ENCODE results near the gene THADA.

THADA gene

DNA sequence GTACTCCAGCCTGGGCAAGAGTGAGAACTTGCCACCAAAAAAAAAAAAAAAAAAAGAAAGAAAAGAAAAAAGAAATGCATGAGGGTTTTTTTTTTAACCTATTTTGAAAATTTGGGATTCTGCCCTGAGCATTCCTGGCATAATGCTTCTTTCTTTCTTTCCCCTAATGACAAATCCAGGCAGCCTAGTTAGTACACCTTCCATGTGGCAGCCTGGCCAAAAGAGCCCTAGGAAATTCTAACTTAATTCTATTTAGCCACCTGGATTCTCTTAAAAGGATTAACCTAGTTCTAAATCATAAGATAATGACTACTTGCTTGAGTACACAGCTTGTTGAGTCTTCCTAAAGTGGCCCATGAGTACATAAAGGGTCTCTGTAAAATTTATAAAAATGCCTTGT, 160.1 kb downstream of the THADA start:
- no peak for DNase-seq

- no peak for DNase-seq
Measured at GRCh38 chr2:43430489-43430888, 165.3 kb downstream of the THADA start.

- no peak for DNase-seq
Measured at GRCh38 chr2:43429369-43429768, 166.5 kb downstream of the THADA start.

GRCh38 chr2:43427032-43427424, 168.8 kb downstream of the THADA start:
- no peak for DNase-seq

DNA sequence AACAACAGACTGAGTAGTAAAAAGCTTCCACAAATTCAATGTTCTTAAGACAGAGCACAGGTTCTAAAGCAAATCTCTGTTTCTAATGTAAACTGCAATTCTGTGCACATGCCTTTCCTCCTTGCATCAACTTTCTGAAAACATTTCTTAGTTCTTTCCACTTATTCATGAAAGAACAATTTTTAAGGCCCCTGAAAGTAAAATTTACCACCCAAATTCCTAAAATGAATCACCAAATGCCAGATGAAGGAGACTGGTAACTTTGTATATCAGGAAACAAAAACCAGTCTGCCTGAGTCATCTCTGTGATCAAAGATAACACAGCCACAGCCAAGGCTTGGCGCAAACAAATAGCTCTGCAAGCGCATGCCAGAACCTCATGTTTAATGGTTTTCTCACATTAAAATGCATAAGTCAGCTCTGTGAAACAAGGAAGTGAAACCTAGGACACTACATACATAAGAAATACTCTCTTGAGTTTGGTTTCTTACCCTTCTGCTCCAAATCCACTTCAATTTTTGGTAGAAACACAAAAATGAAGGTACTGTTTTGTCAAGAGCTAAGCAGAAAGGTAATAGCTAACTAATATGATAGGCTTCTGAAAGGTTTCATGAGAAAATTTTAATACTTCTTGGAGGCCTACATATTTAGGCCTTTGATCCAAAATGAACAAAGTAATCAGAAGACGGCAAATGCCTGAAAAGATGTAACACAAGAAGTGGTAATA, 169.4 kb downstream of the THADA start:
- peak; percentile 33 for DNase-seq

- no peak for DNase-seq
Measured at GRCh38 chr2:43425659-43426058, 170.2 kb downstream of the THADA start.

GRCh38 chr2:43424262-43425207, 171.3 kb downstream of the THADA start:
- DNase-seq: no peak

DNA sequence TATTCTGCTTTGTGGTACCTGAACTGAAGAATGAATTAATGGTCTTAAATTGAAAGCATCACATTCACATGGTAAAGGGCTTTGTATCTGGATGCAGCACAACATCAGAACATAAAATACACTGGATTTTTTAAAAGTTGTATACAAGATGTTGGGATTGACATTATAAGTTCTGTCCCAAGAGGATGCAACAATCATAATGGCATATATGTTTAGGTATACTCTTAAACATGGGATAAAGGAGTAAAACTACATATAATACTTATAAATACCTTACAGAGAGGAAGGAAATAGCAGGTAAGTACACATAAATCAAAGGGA, 171.9 kb downstream of the THADA start:
- DNase-seq: no peak

GRCh38 chr2:43421194-43421593, 174.6 kb downstream of the THADA start:
- no peak for DNase-seq

DNA sequence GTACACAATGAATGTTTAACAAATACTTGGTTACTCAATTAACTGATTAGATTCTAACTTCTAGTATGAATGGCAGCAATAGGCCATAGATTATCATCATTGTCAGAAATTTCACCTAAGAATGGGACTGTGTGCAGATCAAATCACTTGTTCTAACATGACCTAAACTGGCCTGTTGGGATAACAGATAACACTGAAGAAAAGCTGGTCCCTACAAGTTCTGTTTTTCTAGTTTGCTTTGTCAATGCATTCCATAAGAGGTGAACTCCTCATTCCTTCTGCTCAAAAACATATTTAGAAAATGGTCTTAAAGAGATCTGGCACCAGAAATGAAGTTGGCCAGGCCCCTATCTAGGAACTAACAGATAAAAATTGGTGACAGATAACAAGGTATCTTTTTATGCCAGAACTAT, 175.4 kb downstream of the THADA start:
- DNase-seq: no peak

- DNase-seq: no peak
Measured at GRCh38 chr2:43419876-43420275, 176.0 kb downstream of the THADA start.

DNA sequence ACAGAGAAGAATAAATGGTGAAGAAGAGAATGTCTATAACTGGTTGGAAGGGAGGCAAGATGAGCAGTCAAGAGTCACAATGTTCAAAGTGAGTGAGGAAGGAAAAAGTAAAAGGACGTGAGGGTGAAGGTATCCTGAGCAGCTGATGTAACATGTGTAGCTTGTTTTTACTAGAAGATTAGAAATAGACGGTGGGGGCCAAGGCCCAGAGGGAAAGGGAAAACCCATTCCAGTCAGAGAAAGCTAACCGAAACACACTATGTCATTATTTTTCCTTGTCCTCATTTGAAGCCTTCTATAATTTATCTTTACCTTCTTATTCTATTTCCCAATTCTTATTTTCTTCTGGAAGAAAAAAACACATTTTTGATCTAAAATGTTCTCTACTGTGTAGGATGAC, 176.6 kb downstream of the THADA start:
- DNase-seq: no peak

- no peak for DNase-seq
Measured at GRCh38 chr2:43418680-43419079, 177.2 kb downstream of the THADA start.

DNA sequence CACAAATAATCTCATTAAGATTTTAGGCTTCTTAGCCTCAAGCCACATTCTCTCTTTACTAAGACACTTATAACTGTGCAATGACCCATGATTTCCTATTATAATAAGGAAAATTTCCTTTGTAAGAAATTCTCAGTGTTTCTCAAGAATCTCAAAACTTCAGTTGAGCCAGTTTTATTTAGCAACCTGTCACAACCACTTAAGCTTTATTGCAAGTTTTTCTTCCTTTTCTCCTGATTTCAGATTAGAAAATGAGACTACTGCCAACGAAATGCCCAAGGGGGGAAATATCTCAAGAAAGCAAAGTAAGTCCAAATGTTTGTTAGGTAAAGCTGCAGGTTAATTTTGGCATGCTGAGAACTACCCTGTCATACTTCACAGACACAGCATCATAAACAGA, 178.5 kb downstream of the THADA start:
- no peak for DNase-seq

DNA sequence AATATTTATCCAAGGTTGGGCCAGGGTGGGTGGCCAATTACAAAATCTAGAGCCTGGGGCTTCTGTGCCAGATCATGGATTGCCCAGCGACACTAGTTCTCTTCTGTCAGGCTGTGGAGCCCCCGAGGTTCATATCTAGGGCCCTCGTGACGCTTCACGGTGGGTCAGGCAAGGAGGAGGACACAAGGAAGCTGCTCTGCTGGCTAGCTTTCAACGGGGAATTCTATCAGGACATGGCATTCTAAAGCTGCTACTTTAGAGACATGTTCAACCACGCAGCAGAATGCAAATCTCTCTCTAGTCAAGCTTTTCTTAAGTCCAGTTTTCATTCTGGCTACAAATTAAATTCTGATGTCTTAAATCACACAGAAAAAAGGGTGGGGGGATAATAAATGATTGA, 180.2 kb downstream of the THADA start:
- DNase-seq: no peak

GRCh38 chr2:43414586-43415135, 181.2 kb downstream of the THADA start:
- DNase-seq: no peak

GRCh38 chr2:43414033-43414432, 181.8 kb downstream of the THADA start:
- no peak for DNase-seq

GRCh38 chr2:43412114-43412753, 183.6 kb downstream of the THADA start:
- DNase-seq: no peak

DNA sequence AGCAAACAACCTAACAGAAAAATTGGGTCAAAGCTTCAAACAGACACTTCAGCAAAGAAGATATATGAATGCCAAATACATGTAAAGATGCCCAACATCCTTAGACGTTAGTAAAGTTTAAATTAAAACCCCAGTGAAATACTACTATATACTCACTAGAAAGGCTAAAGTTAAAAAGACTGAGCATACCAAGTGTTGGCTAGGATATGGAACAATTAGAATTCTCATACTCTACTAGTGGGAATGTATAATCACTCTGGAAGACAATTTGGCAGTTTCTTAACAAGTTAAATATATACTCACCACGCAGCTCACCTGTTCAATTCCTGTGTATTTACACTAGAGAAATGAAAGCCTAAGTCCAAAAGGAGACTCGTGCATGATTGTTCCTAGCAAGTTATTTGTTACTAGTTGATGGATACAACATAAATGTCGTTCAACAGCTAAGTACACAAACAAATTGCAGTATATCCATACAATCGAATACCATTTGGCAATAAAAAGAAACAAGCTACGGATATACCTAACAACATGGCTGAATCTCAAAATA, 185.7 kb downstream of the THADA start:
- no peak for DNase-seq

GRCh38 chr2:43408407-43409160, 187.3 kb downstream of the THADA start:
- DNase-seq: no peak

DNA sequence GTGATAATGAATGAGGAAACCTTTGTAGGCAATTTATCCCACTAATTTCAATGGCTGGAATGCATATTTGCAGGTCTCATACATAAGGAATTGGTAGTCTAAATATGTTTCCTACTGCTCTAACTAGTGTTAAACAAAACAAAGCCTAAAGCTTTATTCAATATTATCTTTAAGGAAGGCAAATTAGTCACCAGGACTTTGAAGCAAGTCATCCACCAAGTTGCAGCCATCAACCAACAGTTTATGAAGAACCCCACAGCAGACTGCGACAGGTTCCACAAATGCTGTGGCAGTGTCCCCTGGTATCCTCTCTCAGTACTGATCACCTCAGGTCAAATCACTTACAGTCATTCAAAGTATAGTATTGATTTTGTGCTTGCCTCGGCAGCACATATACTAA, 187.9 kb downstream of the THADA start:
- no peak for DNase-seq

DNA sequence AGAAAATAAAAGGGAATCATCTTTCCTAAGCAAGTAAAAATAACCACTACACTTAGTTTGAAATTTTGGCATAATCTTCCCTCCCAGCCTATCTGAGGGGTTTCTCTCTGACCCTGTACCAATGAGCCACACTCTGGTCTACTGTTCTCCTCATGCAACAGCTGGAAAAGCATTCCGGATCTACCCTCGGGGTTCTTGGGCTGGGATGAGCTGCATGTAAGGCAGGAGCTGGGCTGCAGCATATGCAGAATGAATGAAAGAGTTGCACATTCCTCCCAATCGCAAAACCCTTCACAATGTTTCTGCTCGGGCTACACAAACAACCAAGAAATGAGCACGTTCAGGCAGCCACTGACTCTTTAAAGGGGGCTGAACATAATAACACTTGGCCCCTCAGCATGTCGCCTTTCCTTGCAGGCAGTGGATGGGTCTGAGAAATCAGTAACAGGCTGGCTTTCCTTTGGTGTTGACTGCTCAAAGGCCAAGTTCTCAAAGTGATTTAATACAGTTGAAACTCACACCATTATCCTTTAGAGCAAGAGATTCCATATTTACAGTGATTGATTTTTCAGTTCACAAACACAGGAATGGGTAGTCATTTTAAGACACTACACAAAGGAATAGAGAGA, 189.1 kb downstream of the THADA start:
- no peak for DNase-seq

Measured in activated CD4-positive, CD25-positive, alpha-beta regulatory T cell treated with anti-CD3 and anti-CD28 coated beads, Interleukin-2, amount 50 U/mL, for 72 hours (primary cell).